DMS79 (cell line): ENCODE measurements around the gene GRM2.

Experiments
- DNase-seq: peaks from one replicate; lab custom pipeline; 2025; lab: John Stamatoyannopoulos, UW

Gene GRM2

DNA sequence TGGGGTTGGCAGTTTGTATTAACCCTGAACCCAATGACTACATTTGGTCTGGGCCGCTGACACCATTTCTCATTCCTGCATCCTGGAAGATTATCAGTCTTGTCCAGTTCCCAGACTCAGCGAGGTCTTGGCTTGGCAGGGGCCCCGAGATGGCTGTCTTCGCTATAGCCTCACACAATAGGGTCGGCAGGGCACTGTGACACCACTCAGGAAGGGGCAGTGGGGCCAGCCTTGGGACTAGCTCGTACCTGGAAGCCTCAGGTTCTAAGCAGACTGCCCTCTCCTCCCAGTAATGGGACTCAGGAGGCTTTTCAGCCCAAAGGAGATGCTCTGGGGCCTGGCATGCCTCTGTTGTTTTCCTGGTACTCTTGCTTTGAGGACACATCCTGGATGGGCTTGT lies 26.7 kb upstream of the GRM2 start:
- DNase-seq: no peak

- DNase-seq: no peak
These were observed 26.1 kb upstream of the GRM2 start for GRCh38 chr3:51680663-51681230.

GRCh38 chr3:51681453-51681852 lies 25.4 kb upstream of the GRM2 start:
- DNase-seq: no peak

GRCh38 chr3:51682079-51682478 lies 24.8 kb upstream of the GRM2 start:
- DNase-seq: peak; percentile 3

GRCh38 chr3:51682526-51682925 lies 24.3 kb upstream of the GRM2 start:
- no peak for DNase-seq

- no peak for DNase-seq
These were observed 23.3 kb upstream of the GRM2 start for GRCh38 chr3:51683566-51683965.

GRCh38 chr3:51684971-51685751 lies 21.7 kb upstream of the GRM2 start:
- no peak for DNase-seq

DNA sequence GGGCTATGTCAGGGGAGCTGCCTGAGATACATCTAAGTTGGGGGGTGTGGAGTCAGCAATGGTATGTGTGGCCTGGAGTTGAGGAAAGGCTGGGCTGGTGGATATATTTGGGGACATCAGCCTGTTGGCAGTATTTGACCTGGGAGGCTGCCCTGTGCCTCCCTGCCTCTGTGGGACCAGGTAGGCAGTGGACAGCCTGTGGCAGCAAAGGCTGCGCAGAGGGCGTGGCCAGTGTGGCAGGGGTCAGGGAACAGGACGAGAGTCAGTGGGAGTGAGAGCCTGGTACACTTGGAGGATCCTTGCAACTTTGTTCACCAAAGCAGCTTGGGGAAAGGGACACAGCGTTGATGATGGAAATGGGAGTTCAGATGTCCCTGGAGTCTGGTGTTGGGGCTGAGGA lies 20.8 kb upstream of the GRM2 start:
- DNase-seq: no peak

DNA sequence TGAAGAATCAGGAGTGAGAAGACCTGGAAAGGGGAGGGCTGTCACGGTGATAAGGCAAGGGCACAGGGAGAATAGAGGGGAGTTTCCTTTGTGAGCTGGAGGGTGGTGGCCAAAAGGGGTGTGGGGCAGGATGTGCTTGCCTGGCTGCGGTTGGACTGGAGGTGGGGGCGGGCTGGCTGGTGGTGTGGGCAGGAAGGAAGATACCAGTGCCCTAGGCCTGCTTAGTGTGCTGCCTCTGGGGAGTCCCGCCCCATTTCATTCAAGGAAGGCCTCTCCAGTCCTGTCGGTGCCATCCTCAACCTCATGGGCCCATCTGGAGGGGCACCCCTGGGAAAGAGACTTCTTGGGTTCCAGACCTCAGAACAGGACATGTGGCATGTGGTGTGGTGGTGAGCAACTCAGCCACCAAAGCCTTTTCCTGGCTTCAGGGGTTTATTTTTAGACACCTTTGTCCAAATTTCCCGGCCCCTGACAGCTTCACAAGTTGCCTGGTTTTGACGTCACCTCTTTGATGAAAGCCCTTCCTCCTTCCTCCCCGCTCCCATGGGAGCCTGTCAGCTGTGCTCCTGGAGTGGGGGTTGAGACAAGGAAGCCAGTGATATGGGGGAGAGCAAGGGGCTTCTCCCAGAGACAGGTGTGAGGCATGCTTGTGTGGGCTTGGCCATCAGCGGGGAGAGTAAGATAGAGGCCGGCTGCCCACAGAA lies 20.2 kb upstream of the GRM2 start:
- no peak for DNase-seq

DNA sequence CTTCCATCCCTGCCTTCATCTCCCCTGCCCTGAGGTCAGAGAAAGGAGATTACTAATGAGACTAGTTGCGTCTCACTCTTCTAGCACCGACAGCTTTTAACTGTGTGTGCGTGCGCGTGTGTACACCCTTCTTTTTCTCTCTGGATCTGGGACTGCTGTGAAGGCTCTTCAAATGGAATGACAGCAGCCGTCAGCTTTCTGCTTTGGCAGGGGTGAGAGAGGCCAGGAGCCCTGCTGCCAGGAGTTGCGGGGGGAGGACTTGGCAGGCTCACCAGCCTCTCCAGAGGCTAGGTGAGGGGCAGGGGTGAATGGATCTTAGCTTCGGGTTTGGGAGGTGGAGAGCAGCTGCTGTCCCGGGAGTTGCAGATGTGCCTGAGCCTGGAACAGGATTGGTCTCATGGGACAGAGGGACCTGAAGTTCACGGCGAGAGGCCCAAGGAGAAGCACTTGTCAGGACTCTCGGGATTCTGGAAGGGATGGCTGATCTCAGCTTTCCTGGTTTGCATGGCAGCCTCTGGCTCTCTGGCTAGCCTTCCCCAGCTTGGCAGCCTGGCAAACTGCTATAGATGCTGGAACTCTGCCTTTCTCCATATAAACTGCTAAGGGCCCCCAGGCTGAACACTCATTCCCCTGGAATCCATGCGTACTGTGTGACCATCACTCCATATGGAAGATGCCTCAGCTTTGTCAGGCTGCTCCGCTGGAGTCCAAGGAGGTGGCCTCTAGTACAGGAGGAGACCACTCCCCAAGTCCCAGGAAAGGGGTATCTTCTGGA lies 19.2 kb upstream of the GRM2 start:
- no peak for DNase-seq

DNA sequence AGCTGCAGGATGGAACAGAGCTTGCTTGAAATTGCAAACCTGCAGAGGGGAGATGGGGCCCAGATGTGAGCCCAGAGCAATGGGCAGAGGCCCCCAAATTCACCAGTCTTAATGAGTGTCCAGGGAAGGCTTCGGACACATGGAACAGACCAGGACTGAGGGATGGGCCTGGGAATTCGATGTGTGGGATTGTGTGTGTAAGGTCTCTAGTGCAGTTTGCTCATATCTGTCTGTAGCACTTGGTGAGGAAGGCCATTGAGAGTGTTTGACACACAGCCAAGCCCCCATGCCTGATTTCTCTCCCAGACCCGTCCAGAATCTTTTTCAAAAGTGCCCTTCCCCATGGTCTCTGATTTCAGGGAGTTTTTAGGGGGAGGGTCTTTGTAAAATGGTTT lies 18.7 kb upstream of the GRM2 start:
- DNase-seq: no peak

- no peak for DNase-seq
These were observed 15.8 kb upstream of the GRM2 start for GRCh38 chr3:51691021-51691420.

DNA sequence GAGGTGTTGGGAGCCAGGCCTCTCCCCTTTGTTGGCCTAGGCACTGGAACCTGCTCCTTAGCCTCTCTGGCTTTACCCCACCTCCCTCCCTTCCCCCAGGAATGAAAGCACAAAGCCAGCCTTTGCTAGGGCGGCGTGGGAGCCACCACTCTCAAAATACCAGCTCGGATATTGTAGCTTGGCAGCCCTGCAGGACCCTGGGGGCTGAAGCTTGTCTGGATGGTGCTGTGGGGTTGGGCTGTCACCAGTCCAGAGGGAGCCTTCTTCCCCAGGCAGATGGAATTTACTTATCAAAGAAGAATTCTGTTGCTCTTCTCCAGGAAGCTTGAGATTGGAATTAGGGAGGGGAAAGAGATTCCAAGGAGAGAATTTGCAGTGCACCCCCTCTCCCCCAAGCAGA lies 14.9 kb upstream of the GRM2 start:
- no peak for DNase-seq

DNA sequence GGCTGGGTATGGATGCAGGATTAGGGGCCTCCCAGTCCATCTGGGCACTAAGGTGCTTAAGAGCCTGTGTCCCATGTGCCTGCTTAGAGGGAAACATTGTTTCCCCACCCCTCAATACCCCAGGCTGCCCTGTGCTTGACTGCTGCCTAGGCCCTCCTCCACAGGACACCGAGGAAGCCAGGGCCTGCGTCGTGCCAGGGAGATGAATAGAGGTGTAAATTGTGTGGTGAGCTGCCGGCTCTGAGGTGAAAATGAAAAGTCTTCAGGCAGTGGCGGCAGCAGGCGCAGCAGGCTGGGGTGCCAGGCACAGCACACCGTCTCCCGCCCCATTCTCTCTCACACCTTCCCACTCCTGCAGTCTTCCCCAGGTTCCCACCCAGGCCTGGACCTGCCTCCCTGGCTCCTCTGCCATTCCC lies 13.9 kb upstream of the GRM2 start:
- DNase-seq: no peak

DNA sequence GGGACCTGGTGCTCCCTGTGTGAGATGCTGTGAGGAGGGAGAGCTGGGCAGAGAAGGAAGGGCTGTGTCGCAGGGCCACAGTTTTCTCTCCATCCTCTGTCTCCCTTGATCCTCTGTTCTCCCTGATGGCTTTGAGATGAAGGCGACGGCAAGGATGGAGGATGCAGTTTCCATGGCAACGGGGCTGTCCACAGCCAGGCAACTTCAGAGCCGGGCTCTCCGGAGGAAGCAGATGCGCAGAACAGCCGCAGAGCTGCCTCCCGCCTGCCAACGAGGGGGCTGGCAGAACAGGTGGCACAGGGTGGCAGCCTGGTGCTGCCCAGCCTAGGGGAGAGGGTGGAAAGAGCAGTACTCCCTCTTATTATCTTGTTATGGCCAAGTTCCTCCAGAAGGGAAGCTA lies 9.9 kb upstream of the GRM2 start:
- no peak for DNase-seq

- no peak for DNase-seq
These were observed 8.7 kb upstream of the GRM2 start for GRCh38 chr3:51698209-51698608.

- no peak for DNase-seq
These were observed 6.5 kb upstream of the GRM2 start for GRCh38 chr3:51700403-51700802.

- no peak for DNase-seq
These were observed 4.7 kb upstream of the GRM2 start for GRCh38 chr3:51702156-51702555.

DNA sequence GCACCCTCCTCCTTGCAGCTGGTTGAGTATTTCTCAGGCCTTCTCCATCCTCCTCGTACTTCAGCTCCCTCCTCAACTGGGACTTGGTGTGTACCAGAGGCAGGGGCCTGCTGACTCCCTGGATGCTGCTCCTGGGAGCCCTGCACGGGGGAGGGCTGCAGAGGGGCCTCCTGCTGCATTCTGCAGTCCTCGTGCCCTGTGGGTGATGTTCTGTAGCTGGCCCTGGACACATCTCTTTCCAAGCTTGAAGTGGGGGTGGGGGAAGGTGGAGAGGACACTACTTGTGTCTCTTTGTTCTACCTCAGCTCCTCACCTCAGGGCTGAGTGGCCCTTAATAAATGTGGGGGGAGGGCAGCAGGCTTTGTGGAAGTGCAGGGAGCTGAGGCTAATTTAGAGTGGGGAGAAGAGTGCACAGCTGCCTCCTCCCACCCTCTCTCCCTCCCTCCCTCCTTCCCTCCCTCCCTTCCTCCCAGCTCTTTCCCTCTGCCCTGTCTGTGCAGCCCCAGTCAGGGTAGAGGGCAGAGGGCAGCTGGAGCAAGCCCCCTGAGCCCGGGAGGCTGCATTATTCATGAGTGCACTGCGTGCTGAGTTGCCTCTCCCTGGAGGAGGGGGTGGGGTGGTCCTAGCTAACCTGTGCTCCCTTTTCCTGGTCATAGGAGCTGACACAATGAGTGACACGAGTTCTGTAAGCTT lies 3.7 kb upstream of the GRM2 start:
- peak; percentile 51 for DNase-seq

DNA sequence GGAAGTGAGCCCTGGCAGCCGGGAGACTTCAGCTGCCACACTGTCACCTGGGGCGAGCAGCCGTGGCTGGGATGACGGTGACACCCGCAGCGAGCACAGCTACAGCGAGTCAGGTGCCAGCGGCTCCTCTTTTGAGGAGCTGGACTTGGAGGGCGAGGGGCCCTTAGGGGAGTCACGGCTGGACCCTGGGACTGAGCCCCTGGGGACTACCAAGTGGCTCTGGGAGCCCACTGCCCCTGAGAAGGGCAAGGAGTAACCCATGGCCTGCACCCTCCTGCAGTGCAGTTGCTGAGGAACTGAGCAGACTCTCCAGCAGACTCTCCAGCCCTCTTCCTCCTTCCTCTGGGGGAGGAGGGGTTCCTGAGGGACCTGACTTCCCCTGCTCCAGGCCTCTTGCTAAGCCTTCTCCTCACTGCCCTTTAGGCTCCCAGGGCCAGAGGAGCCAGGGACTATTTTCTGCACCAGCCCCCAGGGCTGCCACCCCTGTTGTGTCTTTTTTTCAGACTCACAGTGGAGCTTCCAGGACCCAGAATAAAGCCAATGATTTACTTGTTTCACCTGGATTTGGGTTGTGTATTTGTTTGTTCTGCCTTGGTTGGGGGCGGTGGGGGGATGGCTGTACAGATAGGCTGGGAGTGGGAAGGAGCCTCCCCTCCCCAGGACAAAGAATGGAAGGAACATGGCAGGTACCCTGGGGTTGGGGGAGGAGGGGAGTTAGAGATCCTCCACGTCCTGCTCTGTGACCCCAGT lies 2.9 kb upstream of the GRM2 start:
- DNase-seq: no peak

DNA sequence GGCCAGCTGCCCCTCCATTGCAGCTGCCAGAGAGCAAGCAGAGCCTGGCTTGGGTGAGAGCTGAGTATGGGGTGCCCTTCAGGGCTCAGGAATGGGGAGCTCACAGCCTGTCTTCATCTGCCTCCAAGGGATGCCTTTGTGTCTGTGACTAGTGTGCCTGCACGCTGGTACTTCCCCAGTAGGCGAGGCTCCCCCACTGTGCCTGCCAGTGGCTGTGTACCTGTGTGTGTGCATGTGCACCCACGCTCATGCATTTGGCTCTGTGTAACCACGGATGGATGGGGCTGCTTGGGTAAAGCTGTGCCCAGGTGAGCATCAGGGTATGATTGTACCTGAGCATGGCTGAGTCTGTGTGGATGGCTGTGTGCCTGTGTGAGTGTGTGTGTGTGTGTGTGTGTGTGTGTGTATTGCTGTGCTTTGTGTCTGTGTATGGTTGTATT lies 2.3 kb upstream of the GRM2 start:
- no peak for DNase-seq
